Bladder microvascular endothelial cell (primary cell): Measurements from ENCODE around the gene FZD4. TPM values are rescaled to one million over a fixed set of nuclear protein-coding genes. Genes with fewer than 3 reads are reported as not detected.

ENCODE experiments used
- total RNA-seq: library from RNA; depleted of rRNA; stranded (reverse); fragments of >200 nt; gene quantifications from 2 replicates; pipeline ENCODE4 v1.2.3, GENCODE V29; 2014

Gene FZD4
- 111 and 139 TPM in 2 replicates for total RNA-seq

GRCh38 chr11:86955361-86956120 lies at the start of gene FZD4:
TSS of gene FZD4 (minus strand) at chr11:86955395. CDS start at chr11:86955085, 310 bp downstream.

Other genes starting within 250 kb of the FZD4 start
- gene PRSS23, start 154.9 kb downstream of the FZD4 start, total RNA-seq, result 70.6 and 325 TPM in 2 replicates
- 20.9 and 23.4 TPM in 2 replicates for gene TMEM135, start 82.5 kb upstream of the FZD4 start, total RNA-seq